Measurements from ENCODE around the gene PPTC7. TPM values are rescaled to one million over a fixed set of nuclear protein-coding genes. Genes with fewer than 3 reads are reported as not detected.
A peak's percentile ranks its signal among the peaks of the same experiment; 100 is the strongest.

The PPTC7 gene
- total and polyA plus RNA-seq, 10 of the 15 experiments (the other 5 are each of a cell fraction or from before 2014, with no cell fraction given), result 4.0 to 69.6 (median 12.3) TPM

DNA sequence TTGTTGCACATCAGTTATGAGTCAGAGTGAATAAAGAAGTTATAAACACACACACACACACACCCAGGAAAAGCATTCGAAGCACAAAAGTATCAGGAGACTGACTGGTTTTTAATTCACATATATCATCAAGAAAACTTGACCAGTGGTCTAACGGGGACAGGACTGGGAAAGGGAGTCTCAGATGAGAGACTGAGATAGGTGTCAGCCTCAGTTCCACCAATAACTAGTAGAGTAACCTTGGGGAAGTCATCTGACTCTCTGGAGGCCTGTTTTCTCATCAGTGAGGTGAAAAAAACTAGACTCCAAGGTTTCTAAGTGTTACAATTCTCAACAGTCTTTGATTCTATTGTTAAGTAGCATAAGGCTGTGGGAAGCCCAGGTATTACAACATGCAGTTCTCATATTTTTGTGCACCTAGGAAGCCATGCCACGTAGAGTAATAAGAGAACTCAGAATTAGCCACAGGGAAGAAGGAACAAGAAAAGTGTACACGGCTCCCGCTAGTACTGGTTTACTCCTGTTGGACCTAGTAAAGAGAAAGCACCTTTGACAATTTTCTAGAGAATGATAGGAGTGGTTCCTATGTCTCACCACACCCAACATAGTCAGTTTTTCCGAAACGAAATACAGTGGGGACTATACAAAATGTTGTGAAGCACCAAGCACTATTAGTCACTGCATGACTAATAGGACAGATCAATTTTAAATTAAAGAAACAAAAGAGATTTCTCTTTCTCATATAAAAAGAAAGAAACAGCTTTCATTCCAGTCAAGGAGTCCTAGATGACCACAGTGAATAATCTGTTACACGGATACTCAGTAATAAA, 5.0 kb downstream of the PPTC7 start (continued):
- peak; percentile 61 for TF ChIP-seq ZNF24 (IDR thresholded peaks at IDR 0.05)
- TF ChIP-seq, protein P1, sequence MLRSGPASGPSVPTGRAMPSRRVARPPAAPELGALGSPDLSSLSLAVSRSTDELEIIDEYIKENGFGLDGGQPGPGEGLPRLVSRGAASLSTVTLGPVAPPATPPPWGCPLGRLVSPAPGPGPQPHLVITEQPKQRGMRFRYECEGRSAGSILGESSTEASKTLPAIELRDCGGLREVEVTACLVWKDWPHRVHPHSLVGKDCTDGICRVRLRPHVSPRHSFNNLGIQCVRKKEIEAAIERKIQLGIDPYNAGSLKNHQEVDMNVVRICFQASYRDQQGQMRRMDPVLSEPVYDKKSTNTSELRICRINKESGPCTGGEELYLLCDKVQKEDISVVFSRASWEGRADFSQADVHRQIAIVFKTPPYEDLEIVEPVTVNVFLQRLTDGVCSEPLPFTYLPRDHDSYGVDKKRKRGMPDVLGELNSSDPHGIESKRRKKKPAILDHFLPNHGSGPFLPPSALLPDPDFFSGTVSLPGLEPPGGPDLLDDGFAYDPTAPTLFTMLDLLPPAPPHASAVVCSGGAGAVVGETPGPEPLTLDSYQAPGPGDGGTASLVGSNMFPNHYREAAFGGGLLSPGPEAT (IDR thresholded peaks at IDR 0.05; ENCODE audit: low read depth), result peak; percentile 80
- TF ChIP-seq, protein P2, sequence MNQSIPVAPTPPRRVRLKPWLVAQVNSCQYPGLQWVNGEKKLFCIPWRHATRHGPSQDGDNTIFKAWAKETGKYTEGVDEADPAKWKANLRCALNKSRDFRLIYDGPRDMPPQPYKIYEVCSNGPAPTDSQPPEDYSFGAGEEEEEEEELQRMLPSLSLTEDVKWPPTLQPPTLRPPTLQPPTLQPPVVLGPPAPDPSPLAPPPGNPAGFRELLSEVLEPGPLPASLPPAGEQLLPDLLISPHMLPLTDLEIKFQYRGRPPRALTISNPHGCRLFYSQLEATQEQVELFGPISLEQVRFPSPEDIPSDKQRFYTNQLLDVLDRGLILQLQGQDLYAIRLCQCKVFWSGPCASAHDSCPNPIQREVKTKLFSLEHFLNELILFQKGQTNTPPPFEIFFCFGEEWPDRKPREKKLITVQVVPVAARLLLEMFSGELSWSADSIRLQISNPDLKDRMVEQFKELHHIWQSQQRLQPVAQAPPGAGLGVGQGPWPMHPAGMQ (IDR thresholded peaks at IDR 0.05; ENCODE audit: borderline replicate concordance), result no peak
- no peak for TF ChIP-seq WRNIP1 (IDR thresholded peaks at IDR 0.05; ENCODE audit: borderline replicate concordance, low read depth, low read length)
- TF ChIP-seq SMC3 (IDR thresholded peaks at IDR 0.05; ENCODE audit: borderline replicate concordance, low read length), result no peak
- peak; percentile 70; the same call in 1 of the 2 replicates for TF ChIP-seq BMI1 (IDR thresholded peaks at IDR 0.05; ENCODE audit: borderline replicate concordance)
- peak; percentile 14; the same call in 1 of the 2 replicates for TF ChIP-seq CREB1 (IDR thresholded peaks at IDR 0.05; ENCODE audit: low read depth)
- TF ChIP-seq JUND (IDR thresholded peaks at IDR 0.05; ENCODE audit: low read depth, low read length), result peak; percentile 77
- TF ChIP-seq, protein P3, sequence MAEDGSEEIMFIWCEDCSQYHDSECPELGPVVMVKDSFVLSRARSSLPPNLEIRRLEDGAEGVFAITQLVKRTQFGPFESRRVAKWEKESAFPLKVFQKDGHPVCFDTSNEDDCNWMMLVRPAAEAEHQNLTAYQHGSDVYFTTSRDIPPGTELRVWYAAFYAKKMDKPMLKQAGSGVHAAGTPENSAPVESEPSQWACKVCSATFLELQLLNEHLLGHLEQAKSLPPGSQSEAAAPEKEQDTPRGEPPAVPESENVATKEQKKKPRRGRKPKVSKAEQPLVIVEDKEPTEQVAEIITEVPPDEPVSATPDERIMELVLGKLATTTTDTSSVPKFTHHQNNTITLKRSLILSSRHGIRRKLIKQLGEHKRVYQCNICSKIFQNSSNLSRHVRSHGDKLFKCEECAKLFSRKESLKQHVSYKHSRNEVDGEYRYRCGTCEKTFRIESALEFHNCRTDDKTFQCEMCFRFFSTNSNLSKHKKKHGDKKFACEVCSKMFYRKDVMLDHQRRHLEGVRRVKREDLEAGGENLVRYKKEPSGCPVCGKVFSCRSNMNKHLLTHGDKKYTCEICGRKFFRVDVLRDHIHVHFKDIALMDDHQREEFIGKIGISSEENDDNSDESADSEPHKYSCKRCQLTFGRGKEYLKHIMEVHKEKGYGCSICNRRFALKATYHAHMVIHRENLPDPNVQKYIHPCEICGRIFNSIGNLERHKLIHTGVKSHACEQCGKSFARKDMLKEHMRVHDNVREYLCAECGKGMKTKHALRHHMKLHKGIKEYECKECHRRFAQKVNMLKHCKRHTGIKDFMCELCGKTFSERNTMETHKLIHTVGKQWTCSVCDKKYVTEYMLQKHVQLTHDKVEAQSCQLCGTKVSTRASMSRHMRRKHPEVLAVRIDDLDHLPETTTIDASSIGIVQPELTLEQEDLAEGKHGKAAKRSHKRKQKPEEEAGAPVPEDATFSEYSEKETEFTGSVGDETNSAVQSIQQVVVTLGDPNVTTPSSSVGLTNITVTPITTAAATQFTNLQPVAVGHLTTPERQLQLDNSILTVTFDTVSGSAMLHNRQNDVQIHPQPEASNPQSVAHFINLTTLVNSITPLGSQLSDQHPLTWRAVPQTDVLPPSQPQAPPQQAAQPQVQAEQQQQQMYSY (CRISPR knock-in tag; IDR thresholded peaks at IDR 0.05), result no peak
- no peak for TF ChIP-seq CBX5 (IDR thresholded peaks at IDR 0.05; ENCODE audit: low read depth)
- TF ChIP-seq, protein P4, sequence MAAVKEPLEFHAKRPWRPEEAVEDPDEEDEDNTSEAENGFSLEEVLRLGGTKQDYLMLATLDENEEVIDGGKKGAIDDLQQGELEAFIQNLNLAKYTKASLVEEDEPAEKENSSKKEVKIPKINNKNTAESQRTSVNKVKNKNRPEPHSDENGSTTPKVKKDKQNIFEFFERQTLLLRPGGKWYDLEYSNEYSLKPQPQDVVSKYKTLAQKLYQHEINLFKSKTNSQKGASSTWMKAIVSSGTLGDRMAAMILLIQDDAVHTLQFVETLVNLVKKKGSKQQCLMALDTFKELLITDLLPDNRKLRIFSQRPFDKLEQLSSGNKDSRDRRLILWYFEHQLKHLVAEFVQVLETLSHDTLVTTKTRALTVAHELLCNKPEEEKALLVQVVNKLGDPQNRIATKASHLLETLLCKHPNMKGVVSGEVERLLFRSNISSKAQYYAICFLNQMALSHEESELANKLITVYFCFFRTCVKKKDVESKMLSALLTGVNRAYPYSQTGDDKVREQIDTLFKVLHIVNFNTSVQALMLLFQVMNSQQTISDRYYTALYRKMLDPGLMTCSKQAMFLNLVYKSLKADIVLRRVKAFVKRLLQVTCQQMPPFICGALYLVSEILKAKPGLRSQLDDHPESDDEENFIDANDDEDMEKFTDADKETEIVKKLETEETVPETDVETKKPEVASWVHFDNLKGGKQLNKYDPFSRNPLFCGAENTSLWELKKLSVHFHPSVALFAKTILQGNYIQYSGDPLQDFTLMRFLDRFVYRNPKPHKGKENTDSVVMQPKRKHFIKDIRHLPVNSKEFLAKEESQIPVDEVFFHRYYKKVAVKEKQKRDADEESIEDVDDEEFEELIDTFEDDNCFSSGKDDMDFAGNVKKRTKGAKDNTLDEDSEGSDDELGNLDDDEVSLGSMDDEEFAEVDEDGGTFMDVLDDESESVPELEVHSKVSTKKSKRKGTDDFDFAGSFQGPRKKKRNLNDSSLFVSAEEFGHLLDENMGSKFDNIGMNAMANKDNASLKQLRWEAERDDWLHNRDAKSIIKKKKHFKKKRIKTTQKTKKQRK (IDR thresholded peaks at IDR 0.05; ENCODE audit: low read depth, low read length), result no peak
- TF ChIP-seq NR2F1 (conservative IDR thresholded peaks at IDR 0.05), result peak; percentile 62; the same call in 1 of the 2 replicates
- TF ChIP-seq RAD21 (IDR thresholded peaks at IDR 0.05; ENCODE audit: insufficient read depth, low read depth, low read length), result no peak
- TF ChIP-seq, protein P5, sequence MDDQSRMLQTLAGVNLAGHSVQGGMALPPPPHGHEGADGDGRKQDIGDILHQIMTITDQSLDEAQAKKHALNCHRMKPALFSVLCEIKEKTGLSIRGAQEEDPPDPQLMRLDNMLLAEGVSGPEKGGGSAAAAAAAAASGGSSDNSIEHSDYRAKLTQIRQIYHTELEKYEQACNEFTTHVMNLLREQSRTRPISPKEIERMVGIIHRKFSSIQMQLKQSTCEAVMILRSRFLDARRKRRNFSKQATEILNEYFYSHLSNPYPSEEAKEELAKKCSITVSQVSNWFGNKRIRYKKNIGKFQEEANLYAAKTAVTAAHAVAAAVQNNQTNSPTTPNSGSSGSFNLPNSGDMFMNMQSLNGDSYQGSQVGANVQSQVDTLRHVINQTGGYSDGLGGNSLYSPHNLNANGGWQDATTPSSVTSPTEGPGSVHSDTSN (IDR thresholded peaks at IDR 0.05; ENCODE audit: insufficient replicate concordance, low read depth, low read length), result no peak
- TF ChIP-seq NR2C2 (IDR thresholded peaks at IDR 0.05; ENCODE audit: borderline replicate concordance, control insufficient read depth, insufficient read length, low read depth), result no peak
- TF ChIP-seq, protein P6, sequence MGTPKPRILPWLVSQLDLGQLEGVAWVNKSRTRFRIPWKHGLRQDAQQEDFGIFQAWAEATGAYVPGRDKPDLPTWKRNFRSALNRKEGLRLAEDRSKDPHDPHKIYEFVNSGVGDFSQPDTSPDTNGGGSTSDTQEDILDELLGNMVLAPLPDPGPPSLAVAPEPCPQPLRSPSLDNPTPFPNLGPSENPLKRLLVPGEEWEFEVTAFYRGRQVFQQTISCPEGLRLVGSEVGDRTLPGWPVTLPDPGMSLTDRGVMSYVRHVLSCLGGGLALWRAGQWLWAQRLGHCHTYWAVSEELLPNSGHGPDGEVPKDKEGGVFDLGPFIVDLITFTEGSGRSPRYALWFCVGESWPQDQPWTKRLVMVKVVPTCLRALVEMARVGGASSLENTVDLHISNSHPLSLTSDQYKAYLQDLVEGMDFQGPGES (IDR thresholded peaks at IDR 0.05), result no peak

All from GM12878 (cell line).